GM23338 (cell line): Measurements from ENCODE around the gene TLR5. TPM values are rescaled to one million over a fixed set of nuclear protein-coding genes. Genes with fewer than 3 reads are reported as not detected.

Source experiments
- ATAC-seq: fragments of 200-7000 bp; cut with Tn5 transposase; 3 replicates; pipeline ENCODE4 v1.9.1; 2020
- DNase-seq: peaks from one replicate; pipeline ENCODE4 v3.0.0-alpha.2; 2015; ENCODE audit warnings: low spot score
- H2AFZ ChIP-seq: fragments of 200-600 bp; sonication (generic); 2 replicates; pipeline ENCODE4 v1.8.0; 2016; ENCODE audit warnings: antibody characterized with exemption, mild to moderate bottlenecking, moderate library complexity
- H3F3A ChIP-seq: fragments of 200-600 bp; sonication (generic); replicated peaks from 2 replicates; pipeline ENCODE4 v1.8.0; 2017; ENCODE audit warnings: antibody characterized with exemption, mixed run types, low read depth
- H3K27ac ChIP-seq: fragments of 200-600 bp; sonication (generic); 2 replicates; pipeline ENCODE4 v1.6.1; 2016; ENCODE audit warnings: low read depth
- H3K27me3 ChIP-seq: fragments of 200-600 bp; sonication (generic); 2 replicates; pipeline ENCODE4 v1.8.0; 2016; ENCODE audit warnings: mild to moderate bottlenecking, mixed run types, moderate library complexity; ENCODE audit not compliant: insufficient read depth
- H3K36me3 ChIP-seq: fragments of 200-600 bp; sonication (generic); 2 replicates; pipeline ENCODE4 v1.8.0; 2016; ENCODE audit warnings: mild to moderate bottlenecking; ENCODE audit not compliant: insufficient read depth
- H3K4me1 ChIP-seq: fragments of 200-600 bp; sonication (generic); 2 replicates; pipeline ENCODE4 v1.8.0; 2016; ENCODE audit warnings: mild to moderate bottlenecking, moderate library complexity; ENCODE audit not compliant: insufficient read depth
- H3K4me2 ChIP-seq: fragments of 200-600 bp; sonication (generic); 2 replicates; pipeline ENCODE4 v1.7.1; 2017; ENCODE audit warnings: mixed run types
- H3K4me3 ChIP-seq: fragments of 200-600 bp; sonication (generic); 2 replicates; pipeline ENCODE4 v1.6.1; 2016; ENCODE audit warnings: mixed run types
- H3K79me2 ChIP-seq: fragments of 200-600 bp; sonication (generic); replicated peaks from 2 replicates; pipeline ENCODE4 v1.8.0; 2017; ENCODE audit warnings: mild to moderate bottlenecking; ENCODE audit not compliant: insufficient read depth
- H3K9me2 ChIP-seq: fragments of 200-600 bp; sonication (generic); 2 replicates; pipeline ENCODE4 v1.8.0; 2017; ENCODE audit not compliant: insufficient read depth
- H4K20me1 ChIP-seq: fragments of 200-600 bp; sonication (generic); replicated peaks from 2 replicates; pipeline ENCODE4 v1.8.0; 2017; ENCODE audit warnings: mild to moderate bottlenecking; ENCODE audit not compliant: insufficient read depth
- H3K27ac Mint-ChIP-seq: 2 replicates; pipeline ENCODE4 v1.8.0; 2020; ENCODE audit warnings: inconsistent platforms, mild to moderate bottlenecking, moderate library complexity, mixed read lengths
- H3K27me3 Mint-ChIP-seq: 3 replicates; pipeline ENCODE4 v1.8.0; 2022; ENCODE audit warnings: low read depth, mild to moderate bottlenecking, moderate library complexity, mixed read lengths, inconsistent platforms; ENCODE audit not compliant: insufficient read depth, poor library complexity
- H3K36me3 Mint-ChIP-seq: 3 replicates; pipeline ENCODE4 v1.8.0; 2021; ENCODE audit warnings: low read depth, mild to moderate bottlenecking, inconsistent platforms, moderate library complexity, mixed read lengths
- H3K4me1 Mint-ChIP-seq: 3 replicates; pipeline ENCODE4 v1.8.0; 2020; ENCODE audit warnings: mild to moderate bottlenecking, inconsistent platforms, mixed read lengths
- H3K4me3 Mint-ChIP-seq: 3 replicates; pipeline ENCODE4 v1.8.0; 2021; ENCODE audit warnings: moderate library complexity, mild to moderate bottlenecking, inconsistent platforms, mixed read lengths
- H3K9me3 Mint-ChIP-seq: 3 replicates; pipeline ENCODE4 v1.8.0; 2020; ENCODE audit warnings: moderate library complexity, mild to moderate bottlenecking, inconsistent platforms, mixed read lengths
- CREB1 ChIP-seq: fragments of 250-450 bp; sonication (Bioruptor Pico); IDR thresholded peaks from 2 replicates; pipeline ENCODE4 v1.5.0; 2020; ENCODE audit warnings: low read depth, mild to moderate bottlenecking, moderate library complexity
- EZH2 ChIP-seq: fragments of 200-600 bp; sonication (generic); IDR thresholded peaks from one replicate; pipeline ENCODE4 v1.8.0; 2017; ENCODE audit warnings: antibody characterized with exemption, mild to moderate bottlenecking, low read depth; ENCODE audit not compliant: unreplicated experiment
- EZH2phosphoT487 ChIP-seq: fragments of 200-600 bp; sonication (generic); IDR thresholded peaks from one replicate; pipeline ENCODE4 v1.8.1; 2018; ENCODE audit warnings: antibody characterized with exemption; ENCODE audit not compliant: unreplicated experiment
- JUNB ChIP-seq: IDR thresholded peaks from one replicate; pipeline ENCODE4 v1.6.1; 2016; ENCODE audit warnings: antibody characterized with exemption; ENCODE audit not compliant: unreplicated experiment
- NANOG ChIP-seq: IDR thresholded peaks from 2 replicates; pipeline ENCODE4 v1.6.1; 2016; ENCODE audit warnings: antibody characterized with exemption, borderline replicate concordance
- STAT1 ChIP-seq: IDR thresholded peaks from one replicate; pipeline ENCODE4 v1.6.1; 2016; ENCODE audit warnings: antibody characterized with exemption; ENCODE audit not compliant: unreplicated experiment
- ZNF114 ChIP-seq: fragments of 250-450 bp; sonication (Bioruptor Pico); IDR thresholded peaks from 2 replicates; pipeline ENCODE4 v1.5.0; 2020; ENCODE audit warnings: mild to moderate bottlenecking, moderate library complexity
- ZNF331 ChIP-seq: fragments of 250-450 bp; sonication (Bioruptor Pico); IDR thresholded peaks from 2 replicates; pipeline ENCODE4 v1.5.0; 2020; ENCODE audit warnings: low read depth, mild to moderate bottlenecking, moderate library complexity
- polyA plus RNA-seq: library from polyadenylated mRNA; unstranded; fragments of >200 nt; fragmentation: Nextera tagmentation; extraction: Ambion mirVana; gene quantifications from 2 replicates; pipeline ENCODE4 v1.2.1, GENCODE V29; 2016
- total RNA-seq: library from RNA; depleted of rRNA; stranded (reverse); fragments of >200 nt; shearing (Covaris generic); gene quantifications from 2 replicates; pipeline ENCODE4 v1.2.3, GENCODE V29; 2014
- TF ChIP-seq, protein P1 (sequence below): fragments of 250-450 bp; sonication (Bioruptor Pico); IDR thresholded peaks from 2 replicates; pipeline ENCODE4 v1.5.0; 2020; ENCODE audit warnings: mild to moderate bottlenecking, moderate library complexity

TLR5 gene
- total and polyA plus RNA-seq, 2 experiments from 2014 or later: 0.10 to 0.39 TPM

DNA sequence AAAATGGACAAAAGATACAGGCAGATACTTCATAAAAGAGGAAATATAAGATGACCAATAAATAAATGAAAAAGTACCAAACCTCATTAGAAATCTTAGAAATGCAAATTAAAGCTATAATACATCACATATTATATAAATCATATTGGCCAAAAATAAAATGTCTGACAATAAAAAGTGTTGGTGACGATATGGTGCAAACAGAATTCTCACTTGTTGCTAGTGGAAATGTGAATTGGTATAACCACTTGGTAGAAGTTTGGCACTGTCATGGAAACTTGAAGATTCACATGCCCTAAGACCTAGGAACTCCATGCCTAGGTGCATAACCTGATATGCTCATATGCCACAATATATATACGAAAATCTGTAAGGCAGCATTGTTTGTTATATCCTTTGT, 4.4 kb upstream of the TLR5 start (continued):
- TF ChIP-seq, protein P1, sequence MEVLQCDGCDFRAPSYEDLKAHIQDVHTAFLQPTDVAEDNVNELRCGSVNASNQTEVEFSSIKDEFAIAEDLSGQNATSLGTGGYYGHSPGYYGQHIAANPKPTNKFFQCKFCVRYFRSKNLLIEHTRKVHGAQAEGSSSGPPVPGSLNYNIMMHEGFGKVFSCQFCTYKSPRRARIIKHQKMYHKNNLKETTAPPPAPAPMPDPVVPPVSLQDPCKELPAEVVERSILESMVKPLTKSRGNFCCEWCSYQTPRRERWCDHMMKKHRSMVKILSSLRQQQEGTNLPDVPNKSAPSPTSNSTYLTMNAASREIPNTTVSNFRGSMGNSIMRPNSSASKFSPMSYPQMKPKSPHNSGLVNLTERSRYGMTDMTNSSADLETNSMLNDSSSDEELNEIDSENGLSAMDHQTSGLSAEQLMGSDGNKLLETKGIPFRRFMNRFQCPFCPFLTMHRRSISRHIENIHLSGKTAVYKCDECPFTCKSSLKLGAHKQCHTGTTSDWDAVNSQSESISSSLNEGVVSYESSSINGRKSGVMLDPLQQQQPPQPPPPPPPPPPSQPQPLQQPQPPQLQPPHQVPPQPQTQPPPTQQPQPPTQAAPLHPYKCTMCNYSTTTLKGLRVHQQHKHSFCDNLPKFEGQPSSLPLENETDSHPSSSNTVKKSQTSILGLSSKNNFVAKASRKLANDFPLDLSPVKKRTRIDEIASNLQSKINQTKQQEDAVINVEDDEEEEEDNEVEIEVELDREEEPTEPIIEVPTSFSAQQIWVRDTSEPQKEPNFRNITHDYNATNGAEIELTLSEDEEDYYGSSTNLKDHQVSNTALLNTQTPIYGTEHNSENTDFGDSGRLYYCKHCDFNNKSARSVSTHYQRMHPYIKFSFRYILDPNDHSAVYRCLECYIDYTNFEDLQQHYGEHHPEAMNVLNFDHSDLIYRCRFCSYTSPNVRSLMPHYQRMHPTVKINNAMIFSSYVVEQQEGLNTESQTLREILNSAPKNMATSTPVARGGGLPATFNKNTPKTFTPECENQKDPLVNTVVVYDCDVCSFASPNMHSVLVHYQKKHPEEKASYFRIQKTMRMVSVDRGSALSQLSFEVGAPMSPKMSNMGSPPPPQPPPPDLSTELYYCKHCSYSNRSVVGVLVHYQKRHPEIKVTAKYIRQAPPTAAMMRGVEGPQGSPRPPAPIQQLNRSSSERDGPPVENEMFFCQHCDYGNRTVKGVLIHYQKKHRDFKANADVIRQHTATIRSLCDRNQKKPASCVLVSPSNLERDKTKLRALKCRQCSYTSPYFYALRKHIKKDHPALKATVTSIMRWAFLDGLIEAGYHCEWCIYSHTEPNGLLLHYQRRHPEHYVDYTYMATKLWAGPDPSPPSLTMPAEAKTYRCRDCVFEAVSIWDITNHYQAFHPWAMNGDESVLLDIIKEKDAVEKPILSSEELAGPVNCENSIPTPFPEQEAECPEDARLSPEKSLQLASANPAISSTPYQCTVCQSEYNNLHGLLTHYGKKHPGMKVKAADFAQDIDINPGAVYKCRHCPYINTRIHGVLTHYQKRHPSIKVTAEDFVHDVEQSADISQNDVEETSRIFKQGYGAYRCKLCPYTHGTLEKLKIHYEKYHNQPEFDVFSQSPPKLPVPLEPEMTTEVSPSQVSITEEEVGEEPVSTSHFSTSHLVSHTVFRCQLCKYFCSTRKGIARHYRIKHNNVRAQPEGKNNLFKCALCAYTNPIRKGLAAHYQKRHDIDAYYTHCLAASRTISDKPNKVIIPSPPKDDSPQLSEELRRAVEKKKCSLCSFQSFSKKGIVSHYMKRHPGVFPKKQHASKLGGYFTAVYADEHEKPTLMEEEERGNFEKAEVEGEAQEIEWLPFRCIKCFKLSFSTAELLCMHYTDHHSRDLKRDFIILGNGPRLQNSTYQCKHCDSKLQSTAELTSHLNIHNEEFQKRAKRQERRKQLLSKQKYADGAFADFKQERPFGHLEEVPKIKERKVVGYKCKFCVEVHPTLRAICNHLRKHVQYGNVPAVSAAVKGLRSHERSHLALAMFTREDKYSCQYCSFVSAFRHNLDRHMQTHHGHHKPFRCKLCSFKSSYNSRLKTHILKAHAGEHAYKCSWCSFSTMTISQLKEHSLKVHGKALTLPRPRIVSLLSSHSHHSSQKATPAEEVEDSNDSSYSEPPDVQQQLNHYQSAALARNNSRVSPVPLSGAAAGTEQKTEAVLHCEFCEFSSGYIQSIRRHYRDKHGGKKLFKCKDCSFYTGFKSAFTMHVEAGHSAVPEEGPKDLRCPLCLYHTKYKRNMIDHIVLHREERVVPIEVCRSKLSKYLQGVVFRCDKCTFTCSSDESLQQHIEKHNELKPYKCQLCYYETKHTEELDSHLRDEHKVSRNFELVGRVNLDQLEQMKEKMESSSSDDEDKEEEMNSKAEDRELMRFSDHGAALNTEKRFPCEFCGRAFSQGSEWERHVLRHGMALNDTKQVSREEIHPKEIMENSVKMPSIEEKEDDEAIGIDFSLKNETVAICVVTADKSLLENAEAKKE (CRISPR knock-in tag): no peak
- TF ChIP-seq EZH2 (no peak), NANOG (no peak)

DNA sequence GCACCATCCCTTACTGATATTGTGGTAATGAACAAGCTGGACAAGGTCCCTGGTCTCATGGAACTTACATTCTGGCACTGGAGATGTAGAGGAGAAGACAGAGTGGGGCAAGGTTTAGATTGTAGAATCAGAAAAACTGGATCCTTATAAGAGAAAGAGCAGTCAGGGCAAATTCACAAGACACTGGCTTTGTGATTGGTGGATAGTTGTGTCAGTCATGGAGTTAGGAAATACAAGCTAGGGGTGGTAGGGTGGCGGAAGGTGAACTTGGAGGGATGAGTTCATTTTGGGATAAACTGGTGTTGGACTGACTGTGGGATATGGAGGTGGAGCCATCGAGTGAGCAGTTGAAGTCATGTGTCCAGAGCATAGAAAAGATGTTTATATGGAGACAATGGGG, 3.7 kb upstream of the TLR5 start:
- peaks cover 5% of the 10 kb centered on the region; the same call in 1 of the 2 replicates for H3K9me2 ChIP-seq
- Mint-ChIP-seq H3K27ac (no peak overlapping the region), H3K36me3 (no peaks in the 10 kb centered on the region), H3K4me3 (no peak overlapping the region), H3K4me1 (peaks cover 12% of the 10 kb centered on the region), H3K9me3 (peaks cover 6% of the 10 kb centered on the region; the same call in 2 of the 3 replicates), H3K27me3 (peaks cover 7% of the 10 kb centered on the region)
- no peak overlapping the region for H3K4me2 ChIP-seq
- H3K79me2 ChIP-seq: no peaks in the 10 kb centered on the region
- DNase-seq: no peak
- 0 out of 2 replicates have a peak, but pooled peaks cover 10% of the 10 kb centered on the region for H3F3A ChIP-seq
- no peak overlapping the region for H3K4me3 ChIP-seq
- no peaks in the 10 kb centered on the region for H3K36me3 ChIP-seq
- H3K4me1 ChIP-seq: peaks cover 6% of the 10 kb centered on the region
- H2AFZ ChIP-seq: no peak overlapping the region
- H4K20me1 ChIP-seq: no peaks in the 10 kb centered on the region
- H3K27me3 ChIP-seq: 0 out of 2 replicates have a peak, but pooled peaks cover 9% of the 10 kb centered on the region
- no peak overlapping the region for H3K27ac ChIP-seq
- no peak for ATAC-seq
- TF ChIP-seq EZH2: no peak
- TF ChIP-seq, protein P1 (CRISPR knock-in tag): no peak
- no peak for TF ChIP-seq EZH2phosphoT487
- no peak for TF ChIP-seq STAT1
- TF ChIP-seq ZNF114 (CRISPR knock-in tag): no peak
- TF ChIP-seq CREB1 (CRISPR knock-in tag): no peak
- TF ChIP-seq ZNF331 (CRISPR knock-in tag): no peak
- no peak for TF ChIP-seq JUNB
